Ishikawa (cell line): Measurements from ENCODE around the gene PCDH15.

Experiments used
- CEBPB ChIP-seq: IDR thresholded peaks from 2 replicates; pipeline ENCODE4 v1.6.1; 2012
- EP300 ChIP-seq: IDR thresholded peaks from 2 replicates; pipeline ENCODE4 v1.6.1; 2012; ENCODE audit warnings: borderline replicate concordance
- RAD21 ChIP-seq: IDR thresholded peaks from 2 replicates; pipeline ENCODE4 v1.6.1; 2012; ENCODE audit warnings: low read depth
- REST ChIP-seq: IDR thresholded peaks from 2 replicates; pipeline ENCODE4 v1.6.1; 2012; ENCODE audit warnings: low read depth, mild to moderate bottlenecking
- TEAD4 ChIP-seq: IDR thresholded peaks from 2 replicates; pipeline ENCODE4 v1.6.1; 2012
- USF1 ChIP-seq: IDR thresholded peaks from 2 replicates; pipeline ENCODE4 v1.6.1; 2012

- TF ChIP-seq EP300 = no peak
- TF ChIP-seq CEBPB = no peak
- no peak for TF ChIP-seq RAD21
- no peak for TF ChIP-seq REST
- no peak for TF ChIP-seq TEAD4
- TF ChIP-seq USF1 = no peak
These were observed 845.9 kb downstream of the PCDH15 start for GRCh38 chr10:53955091-53955490.
